Measurements from ENCODE around the gene EFCAB7.

EFCAB7 gene

DNA sequence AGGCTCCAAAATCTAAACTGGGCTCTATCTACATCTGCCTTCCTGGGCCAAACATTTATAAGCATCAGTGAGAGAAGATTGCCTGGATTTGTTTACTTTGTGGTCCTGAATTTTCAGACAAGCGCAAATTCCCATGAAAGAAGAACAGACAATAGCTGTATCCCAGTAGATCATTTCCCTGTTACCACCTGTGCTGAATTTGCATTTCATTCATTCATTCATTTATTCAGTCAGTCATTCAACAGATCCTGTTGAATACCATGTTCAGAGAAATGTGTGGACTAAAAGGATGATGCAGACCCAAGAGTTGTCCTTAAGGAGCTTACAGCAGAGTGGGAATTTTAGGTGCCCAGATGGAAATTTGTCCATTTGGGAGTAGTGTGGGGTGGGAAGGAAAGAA, 72.1 kb downstream of the EFCAB7 start:
- H3K4me3 Mint-ChIP-seq, result no peak overlapping the region
- H3K36me3 Mint-ChIP-seq (ENCODE audit: insufficient read depth), result peaks cover 10% of the 10 kb centered on the region
- H3K27ac Mint-ChIP-seq (ENCODE audit: low read depth), result no peak overlapping the region
- no peaks in the 10 kb centered on the region for H3K27me3 Mint-ChIP-seq
- peaks cover 44% of the 10 kb centered on the region for H3K4me1 Mint-ChIP-seq
- DNase-seq (ENCODE audit: low spot score in 2 of 2), result no peak
- ATAC-seq (replicated peaks; ENCODE audit: extremely low read depth, poor library complexity, severe bottlenecking), result no peak
- no peaks in the 10 kb centered on the region for H3K9me3 Mint-ChIP-seq

DNA sequence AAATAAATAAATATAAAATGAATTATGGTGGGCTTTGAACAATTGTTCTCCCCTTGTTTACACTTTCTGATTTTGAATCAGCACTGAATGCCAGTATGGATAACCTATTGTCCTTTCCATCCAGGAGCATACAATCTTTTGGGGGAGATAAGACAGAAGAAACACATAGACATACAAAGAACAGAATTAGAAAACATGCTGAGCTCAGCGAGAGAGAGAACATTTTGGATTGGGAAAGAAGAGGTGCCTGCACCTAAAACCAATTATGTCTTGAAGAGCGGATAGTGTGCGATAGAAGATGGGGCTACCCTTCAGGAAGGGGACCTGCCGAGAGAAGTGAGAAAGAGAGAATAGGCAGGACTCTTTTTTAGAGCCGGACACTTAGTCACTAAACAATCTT, 76.5 kb downstream of the EFCAB7 start:
- Mint-ChIP-seq H3K27ac (ENCODE audit: low read depth) (no peak overlapping the region), H3K9me3 (no peaks in the 10 kb centered on the region), H3K27me3 (no peaks in the 10 kb centered on the region), H3K4me1 (peaks cover 38% of the 10 kb centered on the region), H3K4me3 (no peak overlapping the region), H3K36me3 (ENCODE audit: insufficient read depth) (no peaks in the 10 kb centered on the region)
- no peak for DNase-seq (ENCODE audit: low spot score in 2 of 2)
- ATAC-seq (replicated peaks; ENCODE audit: extremely low read depth, poor library complexity, severe bottlenecking), result no peak

DNA sequence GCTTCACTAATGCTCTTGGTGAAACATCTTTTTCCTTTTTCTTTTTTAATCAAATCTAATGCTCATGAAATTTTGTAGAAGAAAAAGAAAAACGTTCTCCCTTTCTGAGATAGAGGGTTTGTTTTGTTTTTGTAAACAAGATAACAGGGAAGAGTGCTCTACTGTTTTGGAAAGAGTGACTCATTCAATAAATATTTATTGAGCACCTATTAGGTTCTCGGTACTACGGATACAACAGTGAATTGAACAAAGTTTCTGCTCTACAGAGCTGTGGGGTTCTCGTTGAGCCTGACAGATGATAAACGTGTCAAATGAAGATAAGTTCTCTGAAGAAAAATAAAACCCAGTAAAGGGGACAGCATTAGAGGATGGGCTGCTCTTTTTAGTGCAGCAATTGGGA, 76.9 kb downstream of the EFCAB7 start:
- Mint-ChIP-seq H3K36me3 (ENCODE audit: insufficient read depth) (peaks cover 1% of the 10 kb centered on the region), H3K4me3 (no peak overlapping the region), H3K27ac (ENCODE audit: low read depth) (no peak overlapping the region), H3K9me3 (no peaks in the 10 kb centered on the region), H3K4me1 (peaks cover 37% of the 10 kb centered on the region), H3K27me3 (no peaks in the 10 kb centered on the region)
- DNase-seq (ENCODE audit: low spot score in 2 of 2), result no peak
- no peak for ATAC-seq (replicated peaks; ENCODE audit: extremely low read depth, poor library complexity, severe bottlenecking)

DNA sequence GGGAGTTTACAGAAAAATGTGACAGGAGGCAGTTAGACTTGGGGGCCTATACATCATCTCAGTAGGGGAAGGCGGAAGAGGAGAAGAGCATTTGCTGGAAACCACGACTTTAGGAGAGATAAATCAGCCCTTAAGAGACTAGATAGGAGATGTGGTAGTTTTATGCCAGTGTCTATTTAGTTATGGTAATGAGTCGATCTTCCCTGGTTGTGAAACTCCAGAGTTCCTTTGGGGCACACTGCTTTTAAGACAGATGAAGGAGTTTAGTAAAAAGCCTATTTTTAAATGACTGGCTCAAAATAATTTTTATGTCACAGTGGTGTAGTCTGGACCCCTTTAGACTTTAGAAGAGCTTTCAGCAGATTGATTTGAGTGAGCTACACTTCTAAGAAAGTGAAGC, 77.7 kb downstream of the EFCAB7 start:
- ATAC-seq (replicated peaks; ENCODE audit: extremely low read depth, poor library complexity, severe bottlenecking) (no peak), DNase-seq (ENCODE audit: low spot score in 2 of 2) (no peak)
- peaks cover 1% of the 10 kb centered on the region for H3K36me3 Mint-ChIP-seq (ENCODE audit: insufficient read depth)
- H3K27ac Mint-ChIP-seq (ENCODE audit: low read depth), result no peak overlapping the region
- no peaks in the 10 kb centered on the region for H3K9me3 Mint-ChIP-seq
- H3K27me3 Mint-ChIP-seq, result no peaks in the 10 kb centered on the region
- H3K4me1 Mint-ChIP-seq, result peaks cover 29% of the 10 kb centered on the region
- no peak overlapping the region for H3K4me3 Mint-ChIP-seq

DNA sequence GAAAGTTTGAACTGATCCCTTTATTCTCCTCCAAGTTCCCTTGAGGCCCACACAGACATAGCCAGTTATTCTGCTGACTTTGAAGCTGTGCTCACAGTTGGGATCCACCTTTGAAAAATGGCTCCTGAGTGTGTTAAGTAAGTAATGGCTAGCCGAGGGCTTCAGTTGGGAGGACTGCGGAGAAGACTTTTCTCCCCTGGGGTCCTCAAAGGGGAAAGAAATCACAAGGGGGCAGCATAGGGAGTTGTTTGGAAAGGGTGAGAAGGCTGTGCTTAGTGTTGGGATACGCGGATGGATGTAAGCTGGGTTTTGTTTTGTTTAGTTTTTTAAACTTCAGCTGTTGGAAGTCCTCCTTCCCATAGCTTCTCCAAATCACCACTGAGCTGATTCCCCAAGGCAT, 78.1 kb downstream of the EFCAB7 start:
- Mint-ChIP-seq H3K27me3 (no peaks in the 10 kb centered on the region), H3K27ac (ENCODE audit: low read depth) (no peak overlapping the region), H3K4me3 (no peak overlapping the region), H3K4me1 (peaks cover 25% of the 10 kb centered on the region), H3K36me3 (ENCODE audit: insufficient read depth) (peaks cover 1% of the 10 kb centered on the region), H3K9me3 (no peaks in the 10 kb centered on the region)
- no peak for ATAC-seq (replicated peaks; ENCODE audit: extremely low read depth, poor library complexity, severe bottlenecking)
- DNase-seq (ENCODE audit: low spot score in 2 of 2), result no peak

DNA sequence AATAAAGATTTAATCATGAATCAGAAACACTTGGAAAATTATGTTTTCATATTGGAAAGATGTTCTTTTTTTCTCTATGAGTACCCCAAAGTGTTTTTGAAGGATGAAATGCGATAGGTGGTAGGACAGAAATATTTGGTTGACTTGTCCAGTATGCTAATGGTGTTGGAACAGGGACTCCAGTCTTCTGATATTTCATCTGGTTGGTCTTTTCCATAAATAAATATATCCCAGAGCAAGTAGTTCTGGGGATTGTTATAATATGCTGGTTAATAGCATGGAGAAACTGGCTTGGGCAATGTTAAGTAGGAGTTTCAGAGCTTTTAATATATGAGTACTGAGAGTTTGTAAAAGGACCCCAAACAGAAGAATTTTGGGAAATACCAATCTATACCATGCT, 78.6 kb downstream of the EFCAB7 start:
- no peaks in the 10 kb centered on the region for H3K9me3 Mint-ChIP-seq
- H3K27ac Mint-ChIP-seq (ENCODE audit: low read depth), result no peak overlapping the region
- peaks cover 1% of the 10 kb centered on the region for H3K36me3 Mint-ChIP-seq (ENCODE audit: insufficient read depth)
- DNase-seq (ENCODE audit: low spot score in 2 of 2) (no peak), ATAC-seq (replicated peaks; ENCODE audit: extremely low read depth, poor library complexity, severe bottlenecking) (no peak)
- H3K27me3 Mint-ChIP-seq, result no peaks in the 10 kb centered on the region
- no peak overlapping the region for H3K4me3 Mint-ChIP-seq
- peaks cover 25% of the 10 kb centered on the region for H3K4me1 Mint-ChIP-seq

DNA sequence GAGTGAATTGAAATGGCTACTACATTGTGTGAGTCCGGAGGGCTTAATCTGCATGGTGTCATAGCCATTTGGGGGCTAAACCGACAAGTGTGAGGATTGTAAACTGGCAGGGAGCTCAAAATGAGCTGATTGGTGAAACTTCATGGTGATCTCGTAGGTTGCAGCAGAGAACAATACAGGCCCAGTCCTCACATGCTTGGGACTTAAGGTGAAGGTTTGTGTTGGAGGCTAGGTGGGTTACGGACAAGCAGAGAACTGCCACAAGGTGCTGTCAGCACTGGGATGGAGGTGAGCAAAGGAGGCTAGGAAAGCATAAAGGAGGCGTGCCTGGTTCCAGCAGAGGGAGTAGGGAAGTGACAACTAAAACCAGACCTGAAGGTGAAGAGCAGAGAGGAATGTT, 79.3 kb downstream of the EFCAB7 start:
- DNase-seq (ENCODE audit: low spot score in 2 of 2) (no peak), ATAC-seq (replicated peaks; ENCODE audit: extremely low read depth, poor library complexity, severe bottlenecking) (no peak)
- peak overlapping the region; percentile 7 for H3K27ac Mint-ChIP-seq (ENCODE audit: low read depth)
- H3K27me3 Mint-ChIP-seq, result no peaks in the 10 kb centered on the region
- no peak overlapping the region for H3K4me3 Mint-ChIP-seq
- H3K36me3 Mint-ChIP-seq (ENCODE audit: insufficient read depth), result peaks cover 1% of the 10 kb centered on the region
- H3K4me1 Mint-ChIP-seq, result peaks cover 25% of the 10 kb centered on the region
- H3K9me3 Mint-ChIP-seq, result no peaks in the 10 kb centered on the region

DNA sequence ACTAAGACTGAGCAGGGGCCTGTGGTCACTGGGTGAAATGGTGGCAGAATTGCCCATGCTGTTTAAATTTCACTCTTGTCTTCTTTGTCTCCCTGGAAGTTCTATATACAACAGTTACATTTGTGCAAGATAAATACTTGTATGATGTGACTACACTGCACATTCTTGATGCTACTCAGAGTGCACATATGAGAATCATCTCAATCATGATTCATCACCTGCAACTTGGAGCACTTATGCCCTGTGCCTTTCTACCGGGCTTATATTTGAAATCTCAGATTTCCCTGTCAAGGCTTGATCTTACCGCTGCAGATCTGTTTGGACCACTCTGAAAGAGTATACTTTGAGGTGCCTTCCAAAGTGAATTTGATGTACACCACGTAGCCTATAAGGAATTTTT, 80.5 kb downstream of the EFCAB7 start:
- Mint-ChIP-seq H3K36me3 (ENCODE audit: insufficient read depth) (peaks cover 1% of the 10 kb centered on the region), H3K4me3 (no peak overlapping the region), H3K27ac (ENCODE audit: low read depth) (no peak overlapping the region), H3K4me1 (peaks cover 25% of the 10 kb centered on the region), H3K9me3 (no peaks in the 10 kb centered on the region), H3K27me3 (no peaks in the 10 kb centered on the region)
- ATAC-seq (replicated peaks; ENCODE audit: extremely low read depth, poor library complexity, severe bottlenecking) (no peak), DNase-seq (ENCODE audit: low spot score in 2 of 2) (no peak)

DNA sequence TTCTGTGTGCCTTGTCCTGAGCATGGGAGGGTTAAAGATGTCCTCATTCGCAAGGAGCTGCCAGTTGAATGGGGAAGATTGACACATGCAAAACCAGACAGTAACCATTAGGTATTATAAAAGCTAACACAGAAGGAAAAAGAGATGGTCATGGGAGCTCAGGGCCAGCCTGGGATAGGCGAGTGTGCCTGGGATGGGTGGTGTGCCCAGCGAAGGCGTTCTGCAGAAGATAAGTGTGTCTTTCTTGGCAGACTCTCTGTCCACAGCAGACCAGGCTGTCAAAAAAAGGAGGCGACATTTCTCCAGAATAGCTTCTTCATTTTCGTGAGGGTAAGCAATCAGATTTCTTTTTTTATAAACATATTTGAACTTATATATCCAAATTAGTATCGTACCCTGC, 84.0 kb downstream of the EFCAB7 start:
- Mint-ChIP-seq H3K27ac (ENCODE audit: low read depth) (no peak overlapping the region), H3K9me3 (no peaks in the 10 kb centered on the region), H3K36me3 (ENCODE audit: insufficient read depth) (peaks cover 1% of the 10 kb centered on the region), H3K27me3 (no peaks in the 10 kb centered on the region), H3K4me1 (peaks cover 25% of the 10 kb centered on the region), H3K4me3 (no peak overlapping the region)
- no peak for ATAC-seq (replicated peaks; ENCODE audit: extremely low read depth, poor library complexity, severe bottlenecking)
- no peak for DNase-seq (ENCODE audit: low spot score in 2 of 2)

DNA sequence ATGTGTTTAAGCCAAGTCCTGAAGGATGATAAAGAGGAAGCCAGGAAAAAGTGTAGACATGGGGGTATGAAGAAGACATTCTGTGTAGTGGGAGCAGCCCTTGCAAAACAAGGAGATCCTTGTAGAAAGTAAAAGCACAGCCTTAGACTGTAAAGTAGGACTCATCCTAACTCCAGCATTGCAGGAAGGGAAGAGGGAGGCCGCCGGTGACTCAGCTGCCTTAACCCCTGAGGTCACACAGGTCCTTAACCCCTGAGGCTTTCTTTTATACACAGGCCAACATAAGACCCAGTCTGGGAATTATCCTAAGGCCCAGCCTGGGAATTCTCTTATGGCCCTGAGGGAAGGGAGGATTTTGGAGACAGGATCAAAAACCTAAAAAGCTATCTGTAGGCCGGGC, 87.9 kb downstream of the EFCAB7 start:
- peaks cover 10% of the 10 kb centered on the region for H3K4me1 Mint-ChIP-seq
- no peak overlapping the region for H3K27ac Mint-ChIP-seq (ENCODE audit: low read depth)
- H3K4me3 Mint-ChIP-seq, result no peak overlapping the region
- ATAC-seq (replicated peaks; ENCODE audit: extremely low read depth, poor library complexity, severe bottlenecking), result no peak
- DNase-seq (ENCODE audit: low spot score in 2 of 2), result no peak
- H3K36me3 Mint-ChIP-seq (ENCODE audit: insufficient read depth), result peaks cover 1% of the 10 kb centered on the region
- H3K9me3 Mint-ChIP-seq, result no peaks in the 10 kb centered on the region
- H3K27me3 Mint-ChIP-seq, result no peaks in the 10 kb centered on the region

DNA sequence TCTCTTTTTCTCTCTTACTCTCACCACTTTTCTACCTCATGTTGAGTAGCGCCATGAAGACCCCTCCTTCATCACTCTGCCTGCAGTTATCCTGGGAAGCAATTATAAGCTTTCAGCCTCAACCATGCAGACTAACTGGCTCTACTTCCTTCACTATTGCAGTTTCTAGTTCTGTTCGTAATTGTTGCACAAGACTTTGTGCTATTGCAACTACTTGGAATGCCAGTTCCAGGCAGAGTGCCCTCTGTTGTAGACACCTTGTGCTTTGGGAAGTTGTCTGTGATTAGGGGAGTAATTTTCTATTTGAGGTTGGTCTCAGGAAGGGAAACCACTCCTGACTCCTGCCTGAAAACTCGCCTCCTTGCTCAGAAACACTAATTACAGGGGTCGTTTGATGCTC, 89.2 kb downstream of the EFCAB7 start:
- H3K36me3 Mint-ChIP-seq (ENCODE audit: insufficient read depth), result peaks cover 1% of the 10 kb centered on the region
- H3K27ac Mint-ChIP-seq (ENCODE audit: low read depth), result no peak overlapping the region
- no peak for DNase-seq (ENCODE audit: low spot score in 2 of 2)
- peaks cover 10% of the 10 kb centered on the region for H3K4me1 Mint-ChIP-seq
- no peak overlapping the region for H3K4me3 Mint-ChIP-seq
- no peaks in the 10 kb centered on the region for H3K9me3 Mint-ChIP-seq
- H3K27me3 Mint-ChIP-seq, result no peaks in the 10 kb centered on the region
- no peak for ATAC-seq (replicated peaks; ENCODE audit: extremely low read depth, poor library complexity, severe bottlenecking)

DNA sequence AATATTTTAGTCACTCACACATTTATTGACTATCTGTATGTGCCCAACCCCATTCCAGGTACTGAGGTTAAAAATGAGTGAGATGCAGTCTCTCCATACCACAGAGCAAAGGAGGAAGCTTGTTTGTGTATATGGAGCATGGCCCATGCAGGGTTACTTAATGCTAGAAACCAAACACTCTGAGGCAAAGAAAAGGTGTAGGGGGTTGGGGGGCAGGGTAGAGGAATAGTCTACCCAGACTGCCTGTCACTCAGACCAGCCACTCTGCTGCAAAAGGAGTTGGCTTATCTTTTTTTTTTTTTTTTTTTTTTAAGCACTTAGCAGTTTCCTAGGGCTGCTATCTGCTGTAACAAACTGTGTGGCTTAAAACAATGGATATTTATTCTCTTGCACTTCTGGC, 89.6 kb downstream of the EFCAB7 start:
- Mint-ChIP-seq H3K27ac (ENCODE audit: low read depth) (no peak overlapping the region), H3K27me3 (no peaks in the 10 kb centered on the region), H3K4me1 (peaks cover 10% of the 10 kb centered on the region)

DNA sequence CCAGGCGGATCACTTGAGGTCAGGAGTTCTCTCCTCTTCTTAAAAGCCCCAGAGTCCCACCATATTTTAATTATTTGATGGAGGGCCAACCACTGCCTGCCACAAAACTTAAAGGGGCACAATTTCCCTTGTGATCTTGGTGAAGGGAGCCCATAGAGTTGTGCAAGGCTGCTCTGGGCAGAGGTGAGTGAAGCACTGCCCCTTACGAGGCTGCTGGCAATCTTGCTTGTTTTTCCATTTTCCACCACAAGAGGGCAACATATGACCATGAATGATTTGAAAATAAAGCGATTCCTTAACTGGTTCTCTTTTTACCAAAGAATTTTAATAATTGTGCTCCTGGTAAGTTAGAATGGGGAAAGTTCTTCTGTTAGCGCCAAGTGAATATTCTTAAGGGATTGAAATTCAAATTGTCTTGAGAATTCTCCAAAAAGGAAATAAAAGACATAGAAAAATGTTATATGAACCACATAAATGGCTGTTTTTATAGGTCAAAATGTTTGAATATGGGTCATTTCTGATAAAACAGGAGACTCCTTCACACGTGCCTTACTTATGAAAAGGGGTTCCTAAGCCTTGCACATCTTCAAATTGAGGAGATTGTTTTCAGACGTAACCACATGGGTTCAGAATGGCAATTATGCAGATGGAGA, 92.6 kb downstream of the EFCAB7 start:
- Mint-ChIP-seq H3K27me3 (no peaks in the 10 kb centered on the region), H3K9me3 (no peaks in the 10 kb centered on the region), H3K36me3 (ENCODE audit: insufficient read depth) (peaks cover 1% of the 10 kb centered on the region), H3K27ac (ENCODE audit: low read depth) (no peak overlapping the region), H3K4me3 (no peak overlapping the region), H3K4me1 (peaks cover 7% of the 10 kb centered on the region)
- peak; percentile 40 for ATAC-seq (replicated peaks; ENCODE audit: extremely low read depth, poor library complexity, severe bottlenecking)
- DNase-seq (ENCODE audit: low spot score in 2 of 2), result peak; percentile 48 to 52

More for the DNA sequence above, 89.6 kb downstream of the EFCAB7 start:
- DNase-seq (ENCODE audit: low spot score in 2 of 2) (no peak), ATAC-seq (replicated peaks; ENCODE audit: extremely low read depth, poor library complexity, severe bottlenecking) (no peak)
- H3K4me3 Mint-ChIP-seq, result no peak overlapping the region
- H3K9me3 Mint-ChIP-seq, result no peaks in the 10 kb centered on the region
- peaks cover 1% of the 10 kb centered on the region for H3K36me3 Mint-ChIP-seq (ENCODE audit: insufficient read depth)

DNA sequence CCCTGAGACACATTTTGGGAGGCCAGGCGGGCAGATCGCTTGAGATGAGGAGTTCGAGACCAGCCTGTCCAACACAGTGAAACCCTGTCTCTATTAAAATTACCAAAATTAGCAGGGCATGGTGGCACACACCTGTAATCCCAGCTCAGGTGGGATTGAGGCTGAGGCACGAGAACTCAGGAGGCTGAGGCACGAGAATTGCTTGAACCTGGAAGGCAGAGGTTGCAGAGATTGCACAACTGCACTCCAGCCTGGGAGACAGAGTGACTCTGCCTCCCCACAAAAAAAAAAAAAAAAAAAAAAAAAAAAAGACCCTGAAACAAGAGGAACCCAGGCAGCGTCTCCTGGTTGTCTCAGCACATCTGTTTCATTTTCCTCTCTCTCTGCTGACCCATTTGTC, 94.1 kb downstream of the EFCAB7 start:
- H3K4me1 Mint-ChIP-seq, result peaks cover 10% of the 10 kb centered on the region
- no peaks in the 10 kb centered on the region for H3K27me3 Mint-ChIP-seq
- no peaks in the 10 kb centered on the region for H3K9me3 Mint-ChIP-seq
- H3K4me3 Mint-ChIP-seq, result no peak overlapping the region
- peaks cover 1% of the 10 kb centered on the region for H3K36me3 Mint-ChIP-seq (ENCODE audit: insufficient read depth)
- no peak for DNase-seq (ENCODE audit: low spot score in 2 of 2)
- no peak overlapping the region for H3K27ac Mint-ChIP-seq (ENCODE audit: low read depth)
- no peak for ATAC-seq (replicated peaks; ENCODE audit: extremely low read depth, poor library complexity, severe bottlenecking)
